ENCODE measurements around the gene AVPR2.

Gene AVPR2

GRCh38 chrX:153921070-153921469 lies 16.6 kb downstream of the AVPR2 start:
- DNase-seq, result no peak

GRCh38 chrX:153921511-153922446 lies 17.3 kb downstream of the AVPR2 start:
- no peak for DNase-seq

GRCh38 chrX:153922932-153923857 lies 18.7 kb downstream of the AVPR2 start:
- DNase-seq, result no peak

- DNase-seq, result peak in 1 of 4 experiments; percentile 26
Measured at GRCh38 chrX:153924149-153924861, 19.8 kb downstream of the AVPR2 start.

- DNase-seq, result no peak
Measured at GRCh38 chrX:153925387-153925738, 20.9 kb downstream of the AVPR2 start.

GRCh38 chrX:153925739-153926551 lies 21.5 kb downstream of the AVPR2 start, which contains the start of gene ARHGAP4:
Gene ARHGAP4 (minus strand): TSS chrX:153926264. CDS start chrX:153926202, 62 bp downstream.
- peak in 1 of 4 experiments; percentile 34 for DNase-seq

- DNase-seq, result no peak
Measured at GRCh38 chrX:153926552-153926857, 22.0 kb downstream of the AVPR2 start.

- DNase-seq, result peak; percentile 21 to 72 (median 50)
Measured at GRCh38 chrX:153926858-153927671, 22.6 kb downstream of the AVPR2 start.

GRCh38 chrX:153927672-153927921 lies 23.1 kb downstream of the AVPR2 start:
- peak in 1 of 4 experiments; percentile 46 for DNase-seq

GRCh38 chrX:153927922-153928760 lies 23.7 kb downstream of the AVPR2 start:
- peak; percentile 75 to 95 (median 87) for DNase-seq

GRCh38 chrX:153928846-153929245 lies 24.4 kb downstream of the AVPR2 start:
- DNase-seq, result no peak

GRCh38 chrX:153929576-153929975 lies 25.1 kb downstream of the AVPR2 start:
- no peak for DNase-seq

GRCh38 chrX:153930011-153930910 lies 25.8 kb downstream of the AVPR2 start:
- no peak for DNase-seq

GRCh38 chrX:153931151-153931550 lies 26.7 kb downstream of the AVPR2 start:
- DNase-seq, result no peak

GRCh38 chrX:153931748-153932147 lies 27.3 kb downstream of the AVPR2 start:
- no peak for DNase-seq

GRCh38 chrX:153932220-153932915 lies 27.9 kb downstream of the AVPR2 start:
- DNase-seq, result no peak

- DNase-seq, result no peak
Measured at GRCh38 chrX:153933748-153934147, 29.3 kb downstream of the AVPR2 start.

- DNase-seq, result no peak
Measured at GRCh38 chrX:153934148-153934761, 29.8 kb downstream of the AVPR2 start.

Measured in activated naive CD4-positive, alpha-beta T cell (primary cell).